CD4-positive, alpha-beta T cell treated with Interleukin-6 for 4 hours (primary cell): ENCODE measurements around the gene ALX4.

Experiments used
- DNase-seq: peaks from one replicate; pipeline ENCODE4 v3.0.0-alpha.2; 2020; ENCODE audit warnings: mixed read lengths

Gene ALX4

GRCh38 chr11:44335052-44335760 lies 25.3 kb upstream of the ALX4 start:
- DNase-seq: no peak

- no peak for DNase-seq
These were observed 24.5 kb upstream of the ALX4 start for GRCh38 chr11:44334356-44335004.

GRCh38 chr11:44333271-44334218 lies 23.6 kb upstream of the ALX4 start:
- no peak for DNase-seq

GRCh38 chr11:44332665-44333064 lies 22.7 kb upstream of the ALX4 start:
- DNase-seq: no peak

- no peak for DNase-seq
These were observed 19.7 kb upstream of the ALX4 start for GRCh38 chr11:44329472-44330230.

- no peak for DNase-seq
These were observed 18.3 kb upstream of the ALX4 start for GRCh38 chr11:44328138-44328660.

GRCh38 chr11:44327730-44328129 lies 17.8 kb upstream of the ALX4 start:
- DNase-seq: no peak

GRCh38 chr11:44326615-44327475 lies 16.9 kb upstream of the ALX4 start:
- no peak for DNase-seq

- no peak for DNase-seq
These were observed 15.8 kb upstream of the ALX4 start for GRCh38 chr11:44325698-44326097.

GRCh38 chr11:44324749-44325525 lies 15.0 kb upstream of the ALX4 start:
- no peak for DNase-seq

- DNase-seq: no peak
These were observed 14.3 kb upstream of the ALX4 start for GRCh38 chr11:44324222-44324621.

- DNase-seq: no peak
These were observed 12.3 kb upstream of the ALX4 start for GRCh38 chr11:44322243-44322642.

GRCh38 chr11:44321059-44321458 lies 11.1 kb upstream of the ALX4 start:
- DNase-seq: no peak

- no peak for DNase-seq
These were observed 10.5 kb upstream of the ALX4 start for GRCh38 chr11:44320289-44320973.

GRCh38 chr11:44319552-44320288 lies 9.8 kb upstream of the ALX4 start:
- DNase-seq: no peak

- DNase-seq: no peak
These were observed 9.2 kb upstream of the ALX4 start for GRCh38 chr11:44319170-44319551.

GRCh38 chr11:44318369-44318768 lies 8.4 kb upstream of the ALX4 start:
- no peak for DNase-seq

- no peak for DNase-seq
These were observed 6.8 kb upstream of the ALX4 start for GRCh38 chr11:44316659-44317240.
